DOHH2 (cell line): Measurements from ENCODE around the gene AHNAK.

Source experiments
- H3F3A ChIP-seq: fragments of 200-600 bp; sonication (generic), shearing (Covaris generic); 2 replicates; pipeline ENCODE4 v1.6.0; 2016; ENCODE audit warnings: antibody characterized with exemption, mild to moderate bottlenecking; ENCODE audit not compliant: control insufficient read depth, insufficient read depth
- H3K27ac ChIP-seq: fragments of 200-600 bp; sonication (generic); 2 replicates; pipeline ENCODE4 v1.5.1; 2014; ENCODE audit warnings: low read depth, mild to moderate bottlenecking, low read length, moderate library complexity
- H3K27me3 ChIP-seq: fragments of 200-600 bp; sonication (generic); 2 replicates; pipeline ENCODE4 v1.6.1; 2014; ENCODE audit warnings: mild to moderate bottlenecking, low read length, mixed read lengths; ENCODE audit not compliant: control insufficient read depth
- H3K36me3 ChIP-seq: fragments of 200-600 bp; sonication (generic); 2 replicates; pipeline ENCODE4 v1.6.1; 2014; ENCODE audit warnings: mild to moderate bottlenecking, low read length, moderate library complexity, mixed read lengths; ENCODE audit not compliant: control insufficient read depth
- H3K4me1 ChIP-seq: fragments of 200-600 bp; sonication (generic); 2 replicates; pipeline ENCODE4 v1.6.1; 2014; ENCODE audit warnings: mild to moderate bottlenecking, low read length, mixed read lengths; ENCODE audit not compliant: control insufficient read depth
- H3K4me2 ChIP-seq: fragments of 200-600 bp; sonication (generic); 2 replicates; pipeline ENCODE4 v1.6.0; 2014; ENCODE audit warnings: mild to moderate bottlenecking, low read length, moderate library complexity
- H3K4me3 ChIP-seq: fragments of 200-600 bp; sonication (generic); 2 replicates; pipeline ENCODE4 v1.5.1; 2014; ENCODE audit warnings: mild to moderate bottlenecking, low read length, mixed read lengths
- H3K79me2 ChIP-seq: fragments of 200-600 bp; sonication (generic); 2 replicates; pipeline ENCODE4 v1.6.1; 2014; ENCODE audit warnings: mild to moderate bottlenecking, low read length, mixed read lengths; ENCODE audit not compliant: control insufficient read depth
- H3K9me2 ChIP-seq: fragments of 200-600 bp; sonication (generic); replicated peaks from 2 replicates; pipeline ENCODE4 v1.6.1; 2014; ENCODE audit warnings: mild to moderate bottlenecking, low read length, mixed read lengths; ENCODE audit not compliant: control insufficient read depth
- H3K9me3 ChIP-seq: fragments of 200-600 bp; sonication (generic); 2 replicates; pipeline ENCODE4 v1.6.1; 2014; ENCODE audit warnings: antibody characterized with exemption, low read length, mixed read lengths; ENCODE audit not compliant: control insufficient read depth, insufficient read depth
- H4K20me1 ChIP-seq: fragments of 200-600 bp; sonication (generic); 2 replicates; pipeline ENCODE4 v1.6.0; 2014; ENCODE audit warnings: low read depth, mild to moderate bottlenecking, antibody characterized with exemption, low read length, moderate library complexity; ENCODE audit not compliant: control insufficient read depth, insufficient read depth
- CTCF ChIP-seq: fragments of 200-600 bp; sonication (generic); IDR thresholded peaks from one replicate; pipeline ENCODE4 v1.5.1; 2014; ENCODE audit warnings: antibody characterized with exemption, mild to moderate bottlenecking, low read depth, low read length; ENCODE audit not compliant: poor library complexity, severe bottlenecking
- EZH2phosphoT487 ChIP-seq: fragments of 200-600 bp; sonication (generic); IDR thresholded peaks from 2 replicates; pipeline ENCODE4 v1.6.1; 2017; ENCODE audit warnings: borderline replicate concordance, mild to moderate bottlenecking, antibody characterized with exemption, low read length, moderate library complexity, mixed read lengths

Gene AHNAK

GRCh38 chr11:62556875-62557631 lies 10.4 kb upstream of the AHNAK start:
- Histone ChIP-seq H3K4me2 (peak overlapping the region; percentile 45), H3K27me3 (no peaks in the 10 kb centered on the region), H3K9me3 (no peaks in the 10 kb centered on the region), H3K9me2 (no peaks in the 10 kb centered on the region), H3F3A (peaks cover 41% of the 10 kb centered on the region), H3K36me3 (peaks cover 73% of the 10 kb centered on the region), H3K27ac (peak overlapping the region; percentile 58), H4K20me1 (peaks cover 10% of the 10 kb centered on the region; the same call in 1 of the 2 replicates), H3K4me3 (peak overlapping the region; percentile 23), H3K4me1 (peaks cover 78% of the 10 kb centered on the region), H3K79me2 (no peaks in the 10 kb centered on the region)
- no peak for TF ChIP-seq CTCF
- TF ChIP-seq EZH2phosphoT487: no peak

GRCh38 chr11:62556108-62556874 lies 9.7 kb upstream of the AHNAK start:
- H3F3A ChIP-seq: peaks cover 41% of the 10 kb centered on the region
- peaks cover 67% of the 10 kb centered on the region for H3K36me3 ChIP-seq

GRCh38 chr11:62555464-62556107 lies 9.0 kb upstream of the AHNAK start:
- TF ChIP-seq EZH2phosphoT487 (no peak), CTCF (no peak)
- Histone ChIP-seq H3K36me3 (peaks cover 60% of the 10 kb centered on the region), H3K79me2 (no peaks in the 10 kb centered on the region), H3K9me2 (no peaks in the 10 kb centered on the region), H3K27ac (peak overlapping the region; percentile 58), H3K27me3 (no peaks in the 10 kb centered on the region), H3K9me3 (no peaks in the 10 kb centered on the region), H3K4me3 (peak overlapping the region; percentile 23), H3K4me1 (peaks cover 80% of the 10 kb centered on the region), H3F3A (peaks cover 36% of the 10 kb centered on the region), H3K4me2 (peak overlapping the region; percentile 45), H4K20me1 (peaks cover 10% of the 10 kb centered on the region; the same call in 1 of the 2 replicates)

More at GRCh38 chr11:62556108-62556874, 9.7 kb upstream of the AHNAK start:
- Histone ChIP-seq H3K4me1 (peaks cover 85% of the 10 kb centered on the region), H3K9me2 (no peaks in the 10 kb centered on the region), H3K27me3 (no peaks in the 10 kb centered on the region), H3K27ac (peak overlapping the region; percentile 58), H3K4me2 (peak overlapping the region; percentile 45), H3K79me2 (no peaks in the 10 kb centered on the region), H4K20me1 (peaks cover 13% of the 10 kb centered on the region; the same call in 1 of the 2 replicates), H3K4me3 (peak overlapping the region; percentile 23), H3K9me3 (no peaks in the 10 kb centered on the region)
- TF ChIP-seq EZH2phosphoT487 (no peak), CTCF (no peak)
